Activated naive CD4-positive, alpha-beta T cell (primary cell): ENCODE data around the gene XPR1.
"Not testable (repeated sequence)": the region's sequence is repeated elsewhere in the genome, so short reads cannot be mapped to it uniquely, and the experiment has no call there.

Experiments used
- DNase-seq, 4 experiments: peaks; one replicate each; lab custom pipeline; 2025; lab: John Stamatoyannopoulos, UW

The XPR1 gene

DNA sequence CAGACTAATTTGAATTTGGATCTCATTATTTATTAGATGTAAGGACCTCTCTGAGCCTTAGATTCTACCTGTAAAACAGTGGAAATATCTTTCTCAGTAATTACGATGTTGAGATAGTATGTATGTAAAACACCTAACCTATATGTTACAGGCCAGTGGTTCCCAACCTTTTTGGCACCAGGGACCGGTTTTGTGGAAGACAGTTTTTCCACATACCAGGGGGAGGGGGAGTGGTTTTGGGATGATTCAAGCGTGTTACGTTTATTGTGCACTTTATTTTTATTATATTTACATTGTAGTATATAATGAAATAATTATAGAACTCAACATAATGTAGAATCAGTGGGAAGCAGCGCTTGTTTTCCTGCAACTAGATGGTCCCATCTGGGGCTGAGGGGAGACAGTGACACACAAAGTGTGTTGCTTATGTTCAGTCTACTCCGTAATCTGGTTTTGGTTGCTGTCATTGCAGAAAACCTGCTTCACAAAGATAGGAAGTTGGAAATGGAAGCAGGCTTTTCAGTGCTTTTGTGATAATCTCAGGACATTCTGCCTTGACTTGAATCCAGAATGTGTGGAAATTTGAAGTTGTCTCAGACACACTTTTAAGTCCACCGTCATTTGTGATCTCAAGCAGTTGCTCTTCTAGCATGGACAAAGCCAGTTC is 12.8 kb downstream of the XPR1 start:
- no peak for DNase-seq

DNA sequence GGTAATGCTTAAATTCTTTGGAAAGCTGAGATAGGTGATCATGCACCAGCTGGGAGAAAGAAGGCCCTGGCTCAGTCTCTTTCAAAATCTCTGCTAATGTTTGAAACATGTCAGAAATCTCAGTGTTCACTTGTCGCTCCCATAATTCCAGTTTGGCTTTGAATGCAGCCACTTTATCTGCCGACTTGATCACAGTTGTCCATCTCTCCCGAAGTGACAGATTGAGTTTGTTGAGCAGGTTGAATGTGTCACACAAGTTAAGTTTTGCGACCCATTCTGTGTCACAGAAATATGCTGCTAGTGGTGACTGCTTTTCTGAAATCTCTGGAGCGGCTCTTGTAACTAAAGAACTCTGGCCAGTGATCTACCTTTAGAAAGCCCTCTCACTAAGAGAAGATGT is 13.4 kb downstream of the XPR1 start:
- DNase-seq, result not testable (repeated sequence)

DNA sequence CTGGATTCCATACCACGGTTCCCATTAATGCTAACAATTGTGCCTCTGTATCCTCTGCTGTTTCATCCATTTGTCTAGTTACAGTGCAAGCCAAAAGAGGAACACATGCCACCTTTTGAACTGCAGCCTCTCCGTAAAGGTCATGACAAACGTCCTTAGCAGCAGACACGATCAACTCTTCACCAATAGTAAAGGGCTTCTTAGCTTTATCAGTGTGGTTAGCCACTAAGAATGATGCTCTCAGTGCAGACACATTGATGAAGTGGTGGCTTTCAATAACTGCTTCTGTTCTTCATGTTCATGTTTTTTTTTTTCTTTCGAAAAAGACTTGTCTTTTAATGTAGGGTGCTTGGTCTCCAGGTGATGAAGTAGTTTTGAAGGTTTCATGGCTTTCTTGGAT is 14.3 kb downstream of the XPR1 start:
- no peak for DNase-seq

DNA sequence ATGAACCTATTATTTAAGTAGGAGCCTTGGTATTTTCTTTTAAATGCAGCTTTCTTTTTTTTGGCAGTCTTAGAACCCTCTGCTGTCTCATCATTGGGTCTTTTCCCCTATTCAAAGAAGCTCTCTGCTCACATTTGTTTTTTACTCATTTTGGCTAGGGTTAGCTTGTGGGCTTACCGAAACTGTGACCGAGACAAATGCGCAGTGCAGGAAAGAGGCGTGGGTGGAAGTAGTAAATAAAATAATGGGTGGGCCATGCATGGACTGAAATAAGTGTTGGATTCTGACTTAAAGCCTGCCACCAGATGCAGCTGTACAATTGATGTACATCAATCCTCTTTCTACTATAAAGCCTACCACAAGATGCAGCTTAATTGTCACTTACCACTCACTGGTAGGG is 14.7 kb downstream of the XPR1 start:
- DNase-seq, result no peak

DNA sequence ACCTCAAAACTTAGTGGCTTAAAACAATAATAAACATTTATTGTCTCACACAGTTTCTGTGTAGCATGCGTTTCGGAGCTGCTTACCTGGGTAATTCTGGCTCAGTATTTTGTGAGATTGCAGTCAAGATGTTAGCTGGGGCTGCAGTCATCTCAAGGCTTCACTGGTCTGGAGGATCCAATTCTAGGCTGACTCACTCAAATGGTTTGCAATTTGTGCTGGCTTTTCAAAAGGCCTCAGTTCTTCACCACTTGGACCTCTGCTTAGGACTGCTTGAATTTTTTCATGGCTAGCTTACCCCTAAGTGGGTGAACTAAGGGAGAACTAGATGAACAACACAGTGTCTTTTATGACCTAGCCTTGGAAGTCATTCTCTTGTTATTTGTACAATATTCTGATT is 21.0 kb downstream of the XPR1 start:
- no peak for DNase-seq

DNA sequence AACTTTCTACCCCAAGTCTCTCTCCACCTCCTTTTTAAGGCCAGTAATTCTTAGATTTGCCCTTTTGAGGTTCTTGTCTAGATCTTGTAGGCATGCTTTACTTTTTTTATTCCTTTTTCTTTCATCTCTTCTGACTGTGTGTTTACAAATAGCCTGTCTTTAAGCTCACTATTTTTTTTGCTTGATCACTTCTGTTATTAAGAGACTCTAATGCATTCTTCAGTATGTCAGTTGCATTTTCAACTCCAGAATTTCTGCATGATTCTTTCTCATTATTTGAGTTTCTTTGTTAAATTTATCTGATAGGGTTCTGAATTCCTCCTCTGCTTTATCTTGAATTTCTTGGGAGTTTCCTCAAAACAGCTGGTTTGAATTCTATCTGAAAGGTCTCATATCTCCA is 30.9 kb downstream of the XPR1 start:
- no peak for DNase-seq

DNA sequence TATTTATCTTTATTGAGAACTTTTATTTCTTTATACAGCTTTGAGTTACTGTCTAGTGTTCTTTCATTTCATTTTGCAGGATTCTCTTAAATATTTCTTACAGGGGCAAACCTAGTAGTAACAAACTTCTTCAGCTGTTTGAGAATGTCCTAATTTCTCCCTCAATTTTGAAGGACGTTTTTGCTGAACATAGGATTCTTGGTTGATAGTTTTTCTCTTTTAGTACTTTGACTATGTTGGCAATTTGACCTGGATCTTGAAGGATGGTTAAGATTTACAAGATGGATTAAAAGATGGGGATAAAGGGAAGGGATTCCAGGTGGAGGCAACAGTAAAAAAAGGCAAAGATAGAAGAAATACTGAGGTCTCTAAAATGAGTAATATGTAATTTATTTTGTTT is 38.9 kb downstream of the XPR1 start:
- DNase-seq, result no peak

DNA sequence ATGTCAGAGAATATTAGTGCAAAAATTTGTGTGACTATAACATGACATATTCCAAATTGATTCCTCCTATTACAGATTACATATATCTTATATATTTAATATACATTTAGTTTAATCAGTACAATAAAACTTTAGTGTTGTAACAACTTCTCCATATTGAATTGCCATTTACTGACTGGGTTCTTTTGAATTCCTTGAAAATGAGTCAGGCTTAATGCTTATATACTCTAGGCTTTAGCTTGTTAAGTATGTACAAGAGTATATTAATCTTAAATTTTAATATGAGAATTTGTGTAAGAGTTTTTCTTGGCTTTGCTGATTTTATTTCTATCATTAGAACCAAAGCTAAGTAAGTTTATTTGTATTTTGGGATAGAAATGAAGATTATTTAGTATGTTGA is 40.3 kb downstream of the XPR1 start:
- DNase-seq, result no peak

DNA sequence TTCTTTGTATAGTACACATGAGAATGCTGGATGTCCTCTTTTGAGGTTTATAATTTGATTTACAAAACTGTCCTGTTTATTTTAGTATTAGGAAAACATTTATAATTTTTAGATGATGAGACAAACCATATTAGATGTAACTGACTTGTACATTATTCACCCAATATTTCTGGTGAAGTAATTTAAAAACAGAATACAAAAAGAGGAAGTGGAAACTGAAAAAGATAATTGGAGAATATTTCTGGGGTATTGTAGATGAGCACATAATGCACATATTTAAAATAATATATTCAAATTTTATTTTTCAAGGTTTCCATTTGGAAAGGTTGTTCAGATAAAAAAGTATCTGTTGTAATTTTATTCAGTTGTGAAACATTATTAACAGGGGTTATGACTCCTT is 40.7 kb downstream of the XPR1 start:
- no peak for DNase-seq

DNA sequence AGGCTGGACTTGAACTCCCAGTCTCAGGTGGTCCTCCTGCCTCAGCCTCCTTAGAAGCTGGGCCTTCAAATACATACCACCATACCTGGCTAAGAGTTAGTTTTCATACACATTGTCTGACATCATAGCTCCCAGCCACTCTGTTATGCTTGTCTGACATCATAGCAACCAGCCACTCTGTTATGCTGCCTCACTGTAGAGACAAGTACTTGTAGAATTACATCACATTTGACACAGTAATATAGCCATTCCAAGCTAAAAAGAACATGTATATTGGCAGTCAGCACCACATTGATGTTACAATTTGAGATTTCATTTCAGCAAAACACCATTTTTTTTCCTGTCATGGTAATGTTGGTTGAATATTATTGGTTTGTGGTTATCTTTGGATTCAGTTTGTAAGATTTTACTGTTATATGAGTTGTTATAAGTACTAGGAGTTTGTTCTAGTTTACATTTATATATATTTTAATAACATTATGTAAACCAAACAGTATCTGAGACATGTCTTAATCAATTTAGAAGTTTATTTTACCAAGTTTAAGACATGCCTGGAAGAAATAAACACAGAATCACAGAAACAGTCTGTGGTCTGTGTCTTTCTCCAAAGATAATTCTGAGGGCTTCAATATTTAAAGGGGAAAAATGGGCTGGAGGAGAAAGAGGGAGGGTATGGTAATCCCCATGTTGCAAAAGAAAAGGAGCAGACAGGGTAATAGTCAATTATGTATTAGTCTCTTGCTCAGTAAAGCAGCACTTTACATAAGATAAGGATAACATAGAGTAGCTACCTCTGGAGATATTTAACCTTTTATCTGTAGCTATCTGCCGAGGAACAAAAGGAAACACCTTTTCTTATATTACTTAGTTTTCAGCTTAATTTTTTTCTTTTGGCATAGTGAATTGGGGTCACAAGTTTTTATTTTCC is 43.0 kb downstream of the XPR1 start:
- no peak for DNase-seq

DNA sequence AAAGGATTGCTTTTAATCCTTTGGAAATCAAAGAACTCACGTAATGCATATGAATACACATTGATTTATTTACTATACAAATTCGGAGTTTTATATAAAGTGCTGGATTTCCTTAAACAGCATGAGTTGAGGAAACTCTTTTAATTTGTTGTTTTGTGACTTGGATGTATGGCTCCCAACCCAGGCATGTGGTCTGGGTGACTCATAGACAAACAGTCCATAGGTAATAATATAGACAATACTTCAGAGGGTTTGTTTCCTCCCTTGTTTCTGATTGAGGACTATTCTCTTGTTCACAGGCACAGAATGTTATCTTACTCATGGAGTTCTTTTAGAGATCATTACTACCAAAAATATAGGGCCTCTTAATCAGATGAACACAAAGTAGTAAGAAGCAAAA is 43.8 kb downstream of the XPR1 start:
- DNase-seq, result no peak

DNA sequence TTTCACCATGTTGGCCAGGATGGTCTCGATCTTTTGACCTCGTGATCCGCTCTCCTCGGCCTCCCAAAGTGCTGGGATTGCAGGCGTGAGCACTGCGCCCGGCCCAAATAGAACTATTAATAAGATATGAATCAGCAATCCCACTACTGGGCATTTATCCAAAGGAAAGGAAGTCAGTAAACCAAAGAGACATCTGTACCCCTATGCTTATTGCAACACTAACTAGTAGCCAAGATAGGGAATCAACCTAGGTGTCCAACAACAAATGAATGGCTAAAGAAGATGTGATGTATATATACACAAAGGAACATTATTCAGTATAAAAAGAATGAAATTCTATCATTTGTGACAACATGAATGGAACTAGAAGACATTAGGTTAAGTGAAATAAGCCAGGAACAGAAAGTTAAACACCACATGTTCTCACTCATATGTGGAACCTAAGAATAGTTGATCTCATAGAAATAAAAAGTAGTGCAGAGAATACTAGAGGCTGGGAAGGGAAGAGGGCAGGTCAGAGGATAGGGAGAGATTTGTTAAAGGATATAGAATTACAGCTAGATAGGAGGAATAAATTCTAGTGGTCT is 48.8 kb downstream of the XPR1 start:
- no peak for DNase-seq

DNA sequence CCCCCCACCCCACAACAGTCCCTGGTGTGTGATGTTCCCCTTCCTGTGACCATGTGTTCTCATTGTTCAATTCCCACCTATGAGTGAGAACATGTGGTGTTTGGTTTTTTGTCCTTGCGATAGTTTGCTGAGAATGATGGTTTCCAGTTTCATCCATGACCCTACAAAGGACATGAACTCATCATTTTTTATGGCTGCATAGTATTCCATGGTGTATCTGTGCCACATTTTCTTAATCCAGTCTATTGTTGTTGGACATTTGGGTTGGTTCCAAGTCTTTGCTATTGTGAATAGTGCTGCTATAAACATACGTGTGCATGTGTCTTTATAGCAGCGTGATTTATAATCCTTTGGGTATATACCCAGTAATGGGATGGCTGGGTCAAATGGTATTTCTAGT is 51.3 kb downstream of the XPR1 start:
- not testable (repeated sequence) for DNase-seq

DNA sequence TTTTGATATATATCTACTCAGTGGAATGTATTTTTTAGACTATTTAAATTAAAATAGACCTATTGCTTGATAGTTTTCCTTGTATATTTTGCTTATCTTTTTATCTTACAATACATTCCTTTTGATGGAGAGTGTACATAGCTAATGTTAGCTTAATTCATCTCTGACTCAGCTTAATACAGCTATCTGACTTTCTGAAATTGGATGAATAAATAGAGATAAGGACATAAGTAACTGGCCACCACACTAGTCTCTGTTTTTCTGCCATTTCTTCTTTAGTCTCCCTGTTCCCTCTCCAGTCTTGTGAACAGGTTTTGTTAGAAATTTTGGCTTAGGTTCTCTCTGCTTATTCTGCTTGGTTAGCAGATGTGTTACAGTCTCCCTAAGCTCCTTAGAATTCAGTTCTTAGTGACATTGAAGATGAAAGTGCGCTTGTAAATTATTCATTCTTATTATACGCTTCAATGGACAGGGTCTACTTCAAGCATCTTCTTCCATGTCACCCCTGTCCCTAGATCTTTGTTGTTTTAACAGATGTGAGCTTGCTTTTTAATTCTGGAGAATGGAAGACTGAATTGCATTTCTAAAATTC is 59.6 kb downstream of the XPR1 start:
- DNase-seq, result no peak

DNA sequence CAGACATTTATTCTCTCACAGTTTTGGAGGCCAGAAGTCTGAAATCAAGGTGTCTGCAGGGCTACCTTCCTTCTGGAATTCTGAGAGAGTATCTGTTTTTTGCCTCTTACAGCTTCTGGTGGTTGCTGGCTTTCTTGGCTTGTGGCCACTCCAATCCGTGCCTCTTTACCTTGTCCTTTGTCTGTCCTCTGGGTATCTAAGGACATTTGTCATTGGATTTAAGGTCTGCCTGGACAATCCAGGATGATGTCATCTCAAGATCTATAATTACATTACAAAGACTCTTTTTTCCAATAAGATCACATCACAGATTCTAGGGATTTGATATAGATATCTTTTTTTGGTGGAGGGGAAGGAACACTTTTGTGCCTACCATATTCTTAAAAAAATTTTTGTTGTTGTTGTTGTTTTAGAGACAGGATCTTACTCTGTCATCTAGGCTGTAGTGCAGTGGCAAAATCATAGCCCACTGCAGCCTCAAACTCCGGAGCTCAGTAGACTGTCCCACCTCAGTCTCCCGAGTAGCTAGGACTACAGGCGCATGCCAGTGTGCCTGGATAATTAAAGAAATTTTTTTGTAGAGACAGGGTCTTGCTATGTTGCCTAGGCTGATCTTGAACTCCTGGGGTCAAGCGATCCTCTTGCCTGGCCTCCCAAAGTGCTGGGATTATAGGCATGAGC is 61.9 kb downstream of the XPR1 start:
- DNase-seq, result no peak

DNA sequence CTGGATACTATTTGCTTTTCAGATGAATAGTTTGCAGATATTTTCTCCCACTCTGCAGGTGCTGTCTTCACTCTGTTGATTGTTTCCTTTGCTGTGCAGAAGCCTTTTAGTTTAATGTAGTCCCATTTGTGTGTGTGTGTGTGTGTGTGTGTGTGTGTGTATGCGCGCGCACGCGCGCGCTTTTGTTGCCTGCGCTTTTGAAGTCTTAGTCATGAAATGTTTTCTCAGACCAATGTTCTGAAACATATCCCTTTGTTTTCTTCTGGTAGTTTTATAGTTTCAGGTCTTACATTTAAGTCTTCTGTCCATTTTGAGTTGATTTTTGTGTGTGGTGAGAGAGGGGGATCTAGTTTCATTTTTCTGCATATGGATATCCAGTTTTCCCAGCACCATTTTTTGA is 63.5 kb downstream of the XPR1 start:
- DNase-seq, result no peak

DNA sequence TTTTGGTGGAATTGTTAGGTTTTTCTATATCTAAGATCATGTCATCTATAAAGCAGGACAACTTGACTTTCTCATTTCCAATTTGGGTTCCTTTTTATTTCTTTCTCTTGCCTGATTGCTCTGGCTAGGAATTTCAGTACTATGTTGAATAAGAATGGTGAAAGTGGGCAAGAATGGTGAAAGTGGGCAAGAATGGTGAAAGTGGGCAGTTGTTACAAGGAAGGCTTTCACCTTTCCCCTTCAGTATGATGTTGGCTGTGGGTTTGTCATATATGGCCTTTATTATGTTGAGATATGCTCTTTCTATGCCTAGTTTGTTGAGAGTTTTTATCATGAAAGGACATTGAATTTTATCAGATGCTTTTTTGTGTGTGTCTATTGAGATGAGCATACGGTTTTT is 64.5 kb downstream of the XPR1 start:
- DNase-seq, result no peak

DNA sequence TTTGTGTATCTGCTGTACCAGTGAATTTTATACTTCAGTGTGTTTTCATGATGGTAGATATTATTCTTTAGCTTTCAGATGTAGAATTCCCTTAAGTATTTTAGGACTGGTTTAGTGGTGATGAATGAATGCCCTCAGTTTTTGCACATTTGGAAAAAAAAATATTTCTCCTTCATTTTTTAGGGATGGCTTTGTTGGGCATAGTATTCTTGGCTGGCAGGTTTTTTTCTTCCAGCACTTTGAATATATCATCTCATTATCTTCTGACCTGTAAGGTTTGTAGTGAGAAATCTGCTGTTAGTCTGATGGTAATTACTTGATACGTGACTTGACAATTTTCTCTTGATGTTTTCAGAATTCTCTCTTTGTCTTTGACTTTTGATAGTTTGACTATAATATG is 66.8 kb downstream of the XPR1 start:
- no peak for DNase-seq

DNA sequence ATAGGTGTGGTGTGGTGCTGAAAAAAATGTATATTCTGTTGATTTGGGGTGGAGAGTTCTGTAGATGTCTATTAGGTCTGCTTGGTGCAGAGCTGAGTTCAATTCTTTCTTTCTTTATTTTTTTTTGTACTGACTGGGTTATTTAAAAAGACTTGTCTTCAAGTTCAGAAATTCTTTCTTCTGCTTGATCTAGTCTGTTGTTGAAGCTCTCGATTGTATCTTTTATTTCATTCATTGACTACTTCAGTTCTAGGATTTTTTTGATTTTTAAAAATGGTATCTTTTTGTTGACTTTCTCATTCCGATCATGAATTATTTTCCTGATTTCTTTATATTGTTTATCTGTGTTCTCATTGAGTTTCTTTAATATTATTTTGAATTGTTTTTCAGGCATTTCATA is 70.6 kb downstream of the XPR1 start:
- not testable (repeated sequence) for DNase-seq

DNA sequence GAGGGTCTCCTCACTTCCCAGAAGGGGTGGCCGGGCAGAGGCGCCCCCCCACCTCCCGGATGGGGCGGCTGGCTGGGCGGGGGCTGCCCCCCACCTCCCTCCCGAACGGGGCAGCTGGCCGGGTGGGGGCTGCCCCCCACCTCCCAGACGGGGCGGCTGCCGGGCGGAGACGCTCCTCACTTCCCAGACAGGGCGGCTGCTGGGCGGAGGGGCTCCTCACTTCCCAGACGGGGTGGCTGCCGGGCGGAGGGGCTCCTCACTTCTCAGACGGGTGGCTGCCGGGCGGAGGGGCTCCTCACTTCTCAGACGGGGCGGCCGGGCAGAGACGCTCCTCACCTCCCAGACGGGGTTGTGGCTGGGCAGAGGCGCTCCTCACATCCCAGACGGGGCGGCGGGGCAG is 78.9 kb downstream of the XPR1 start:
- DNase-seq, result not testable (repeated sequence)

DNA sequence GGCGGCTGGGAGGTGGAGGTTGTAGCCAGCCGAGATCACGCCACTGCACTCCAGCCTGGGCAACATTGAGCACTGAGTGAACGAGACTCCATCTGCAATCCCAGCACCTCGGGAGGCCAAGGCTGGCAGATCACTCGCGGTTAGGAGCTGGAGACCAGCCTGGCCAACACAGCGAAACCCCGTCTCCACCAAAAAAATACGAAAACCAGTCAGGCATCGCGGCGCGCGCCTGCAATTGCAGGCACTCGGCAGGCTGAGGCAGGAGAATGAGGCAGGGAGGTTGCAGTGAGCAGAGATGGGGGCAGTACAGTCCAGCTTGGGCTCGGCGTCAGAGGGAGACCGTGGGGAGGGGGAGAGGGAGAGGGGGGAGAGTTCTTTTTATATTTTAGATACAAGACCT is 79.4 kb downstream of the XPR1 start:
- not testable (repeated sequence) for DNase-seq

DNA sequence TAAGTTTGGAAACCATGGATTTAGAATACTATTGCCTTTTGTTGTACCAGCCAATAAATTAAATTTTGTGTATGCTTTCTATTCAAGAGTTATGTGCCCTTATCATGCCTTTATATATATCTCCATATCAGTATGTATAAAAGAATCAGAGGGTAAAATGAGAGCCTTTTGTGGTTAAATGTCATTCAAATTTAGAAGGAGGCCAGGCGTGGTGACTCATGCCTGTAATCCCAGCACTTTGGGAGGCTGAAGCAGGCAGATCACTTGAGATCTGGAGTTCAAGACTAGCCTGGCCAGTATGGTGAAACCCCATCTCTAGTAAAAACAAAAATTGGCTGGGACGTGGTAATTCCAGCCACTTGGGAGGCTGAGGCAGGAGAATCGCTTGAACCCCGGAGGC is 88.9 kb downstream of the XPR1 start:
- DNase-seq, result no peak
